ENCODE results near the gene STK17B.

STK17B gene

DNA sequence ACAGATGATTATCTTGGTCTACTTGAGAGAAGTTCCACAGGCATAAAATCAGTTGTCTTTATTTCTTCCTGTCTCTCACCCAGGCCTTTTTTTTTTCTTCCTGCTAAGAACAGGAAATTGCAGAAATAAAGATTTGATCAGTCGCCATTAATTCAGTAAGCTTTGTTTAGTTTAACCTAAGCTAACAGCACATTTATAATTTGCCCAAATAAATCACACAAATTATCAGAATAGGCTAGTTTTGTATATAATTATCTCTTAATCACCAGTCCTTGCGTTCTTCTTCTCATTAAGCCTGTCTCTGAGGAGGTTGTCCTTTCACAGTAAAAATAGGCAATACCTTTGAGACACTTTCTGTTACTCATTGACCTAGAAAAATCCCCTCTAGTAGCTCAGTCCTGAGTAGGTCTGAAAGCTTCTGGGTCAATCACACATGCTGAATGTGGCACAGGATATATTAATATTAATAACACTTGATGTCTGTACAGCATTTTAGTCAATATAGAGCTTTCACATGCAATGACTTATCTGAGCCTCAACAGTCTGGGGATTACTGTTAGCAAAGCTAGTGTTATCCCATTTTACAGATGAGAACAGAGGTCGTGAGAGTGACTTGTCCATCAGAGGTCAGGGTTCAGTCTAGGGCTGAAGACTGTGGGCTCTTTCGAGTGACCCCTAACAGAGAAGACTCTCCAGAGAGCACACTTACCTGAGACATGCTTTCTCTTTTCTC, 11.2 kb upstream of the STK17B start:
- DNase-seq (ENCODE audit: low read depth) = no peak
- TF ChIP-seq, protein P1, sequence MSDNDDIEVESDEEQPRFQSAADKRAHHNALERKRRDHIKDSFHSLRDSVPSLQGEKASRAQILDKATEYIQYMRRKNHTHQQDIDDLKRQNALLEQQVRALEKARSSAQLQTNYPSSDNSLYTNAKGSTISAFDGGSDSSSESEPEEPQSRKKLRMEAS (IDR thresholded peaks at IDR 0.05; ENCODE audit: low read depth, low read length) = no peak
- TF ChIP-seq, protein P2, sequence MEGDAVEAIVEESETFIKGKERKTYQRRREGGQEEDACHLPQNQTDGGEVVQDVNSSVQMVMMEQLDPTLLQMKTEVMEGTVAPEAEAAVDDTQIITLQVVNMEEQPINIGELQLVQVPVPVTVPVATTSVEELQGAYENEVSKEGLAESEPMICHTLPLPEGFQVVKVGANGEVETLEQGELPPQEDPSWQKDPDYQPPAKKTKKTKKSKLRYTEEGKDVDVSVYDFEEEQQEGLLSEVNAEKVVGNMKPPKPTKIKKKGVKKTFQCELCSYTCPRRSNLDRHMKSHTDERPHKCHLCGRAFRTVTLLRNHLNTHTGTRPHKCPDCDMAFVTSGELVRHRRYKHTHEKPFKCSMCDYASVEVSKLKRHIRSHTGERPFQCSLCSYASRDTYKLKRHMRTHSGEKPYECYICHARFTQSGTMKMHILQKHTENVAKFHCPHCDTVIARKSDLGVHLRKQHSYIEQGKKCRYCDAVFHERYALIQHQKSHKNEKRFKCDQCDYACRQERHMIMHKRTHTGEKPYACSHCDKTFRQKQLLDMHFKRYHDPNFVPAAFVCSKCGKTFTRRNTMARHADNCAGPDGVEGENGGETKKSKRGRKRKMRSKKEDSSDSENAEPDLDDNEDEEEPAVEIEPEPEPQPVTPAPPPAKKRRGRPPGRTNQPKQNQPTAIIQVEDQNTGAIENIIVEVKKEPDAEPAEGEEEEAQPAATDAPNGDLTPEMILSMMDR (IDR thresholded peaks at IDR 0.05; ENCODE audit: low read depth, low read length) = no peak
- no peak for TF ChIP-seq POLR2A (IDR thresholded peaks at IDR 0.05; ENCODE audit: extremely low read depth, insufficient read length)
- TF ChIP-seq MYC (IDR thresholded peaks at IDR 0.05; ENCODE audit: low read depth, low read length) = no peak
- H3K4me3 ChIP-seq (ENCODE audit: low read depth, low read length) = no peak overlapping the region

DNA sequence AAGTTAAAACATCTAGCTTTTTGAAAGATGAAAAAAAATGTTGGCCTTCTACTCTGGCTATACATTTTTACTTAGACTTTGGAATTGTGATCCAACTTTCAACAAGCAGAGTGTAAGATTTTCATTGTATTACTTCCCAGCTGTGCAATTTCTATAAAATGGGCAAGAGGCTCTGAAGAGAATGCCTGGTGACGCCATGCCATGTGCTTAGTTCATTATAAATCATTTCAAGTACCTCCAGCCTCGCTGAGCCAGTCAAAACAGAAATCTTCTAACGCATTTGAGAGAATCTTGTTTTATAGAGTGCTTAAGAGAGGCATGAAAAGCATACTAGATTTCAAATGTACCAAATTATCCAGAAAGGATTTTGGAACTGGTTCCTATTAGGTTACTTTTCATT, 10.1 kb upstream of the STK17B start:
- H3K4me3 ChIP-seq (ENCODE audit: low read depth, low read length) = no peak overlapping the region
- no peak for DNase-seq (ENCODE audit: low read depth)
- no peak for TF ChIP-seq POLR2A (IDR thresholded peaks at IDR 0.05; ENCODE audit: extremely low read depth, insufficient read length)
- TF ChIP-seq, protein P1 (IDR thresholded peaks at IDR 0.05; ENCODE audit: low read depth, low read length) = no peak; the same call in 1 of the 2 replicates
- no peak for TF ChIP-seq MYC (IDR thresholded peaks at IDR 0.05; ENCODE audit: low read depth, low read length)
- TF ChIP-seq, protein P2 (IDR thresholded peaks at IDR 0.05; ENCODE audit: low read depth, low read length) = no peak

DNA sequence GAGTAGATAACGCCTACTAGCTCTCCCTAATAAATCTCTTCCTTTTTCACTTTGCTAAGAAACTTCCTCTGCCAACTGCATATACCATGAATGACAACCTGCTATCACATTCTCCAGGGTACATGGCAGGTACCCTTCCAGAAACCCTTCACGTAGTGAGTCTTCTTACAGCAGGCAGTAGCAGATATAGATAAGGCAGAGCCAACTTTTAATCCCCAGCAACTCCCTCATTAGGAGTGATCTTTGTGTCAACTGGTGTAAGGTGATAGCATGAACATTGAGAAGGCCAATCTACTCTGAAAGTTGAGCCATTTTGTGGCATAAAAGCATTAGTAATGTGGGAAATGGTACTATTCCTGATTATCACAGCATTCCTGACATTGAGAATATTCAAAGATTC, 5.7 kb upstream of the STK17B start:
- no peak overlapping the region for H3K4me3 ChIP-seq (ENCODE audit: low read depth, low read length)
- TF ChIP-seq, protein P1 (IDR thresholded peaks at IDR 0.05; ENCODE audit: low read depth, low read length) = no peak
- TF ChIP-seq POLR2A (IDR thresholded peaks at IDR 0.05; ENCODE audit: extremely low read depth, insufficient read length) (no peak), MYC (IDR thresholded peaks at IDR 0.05; ENCODE audit: low read depth, low read length) (no peak)
- TF ChIP-seq, protein P2 (IDR thresholded peaks at IDR 0.05; ENCODE audit: low read depth, low read length) = no peak
- DNase-seq (ENCODE audit: low read depth) = no peak

DNA sequence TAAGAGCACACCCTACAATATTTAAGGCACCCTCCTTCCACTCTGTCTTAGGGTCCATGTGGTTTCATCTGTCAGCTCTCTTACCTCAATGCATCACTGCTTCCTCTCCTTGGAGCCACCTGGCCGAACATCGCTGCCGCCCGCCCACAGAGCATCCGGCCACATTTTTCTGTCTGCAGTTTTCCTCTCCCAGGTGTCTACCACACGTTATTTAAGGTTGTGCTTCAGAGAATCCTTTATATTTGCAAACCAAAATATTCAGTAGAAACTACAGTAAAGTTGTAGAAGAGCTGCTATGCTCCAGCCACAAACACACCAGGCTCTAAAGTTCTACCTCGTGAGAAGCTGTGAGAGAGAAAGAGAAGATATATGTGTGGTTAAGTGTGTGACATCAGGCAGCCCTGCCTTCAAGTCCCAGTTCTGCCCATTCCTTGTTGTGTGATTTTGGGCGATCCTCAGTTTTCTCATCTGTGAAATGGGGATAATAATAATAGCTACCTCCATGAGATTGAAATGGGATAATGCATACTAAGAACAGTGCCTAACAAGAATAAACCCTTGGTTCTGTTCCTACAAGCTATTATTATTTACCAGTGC, 4.9 kb upstream of the STK17B start:
- TF ChIP-seq, protein P1 (IDR thresholded peaks at IDR 0.05; ENCODE audit: low read depth, low read length) = no peak
- TF ChIP-seq POLR2A (IDR thresholded peaks at IDR 0.05; ENCODE audit: extremely low read depth, insufficient read length) = no peak
- TF ChIP-seq, protein P2 (IDR thresholded peaks at IDR 0.05; ENCODE audit: low read depth, low read length) = no peak
- TF ChIP-seq MYC (IDR thresholded peaks at IDR 0.05; ENCODE audit: low read depth, low read length) = no peak
- DNase-seq (ENCODE audit: low read depth) = no peak
- no peak overlapping the region for H3K4me3 ChIP-seq (ENCODE audit: low read depth, low read length)

DNA sequence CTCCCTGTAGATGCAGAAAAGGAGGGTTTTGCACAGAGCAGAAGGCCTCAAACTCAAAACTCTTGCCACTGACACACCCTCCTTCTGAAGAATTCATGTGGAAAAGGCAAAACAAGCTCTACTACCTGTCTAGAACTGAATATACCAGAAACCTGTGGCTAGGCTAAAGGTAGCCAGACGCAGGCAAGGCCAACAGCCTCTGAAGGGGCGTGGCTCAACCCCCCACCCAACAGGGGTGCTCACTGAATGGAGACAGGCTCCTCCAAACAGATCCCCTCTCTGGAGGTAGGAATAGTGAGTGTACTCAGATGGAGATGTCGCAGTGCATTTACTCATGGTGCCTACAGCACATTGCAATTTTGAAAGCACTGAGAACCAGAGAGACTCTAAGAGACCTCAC, 3.0 kb upstream of the STK17B start:
- DNase-seq (ENCODE audit: low read depth) = no peak
- TF ChIP-seq, protein P1 (IDR thresholded peaks at IDR 0.05; ENCODE audit: low read depth, low read length) = no peak
- TF ChIP-seq POLR2A (IDR thresholded peaks at IDR 0.05; ENCODE audit: extremely low read depth, insufficient read length) (no peak), MYC (IDR thresholded peaks at IDR 0.05; ENCODE audit: low read depth, low read length) (no peak)
- TF ChIP-seq, protein P2 (IDR thresholded peaks at IDR 0.05; ENCODE audit: low read depth, low read length) = no peak
- no peak overlapping the region for H3K4me3 ChIP-seq (ENCODE audit: low read depth, low read length)

Data from NB4 (cell line).